Endothelial cell of umbilical vein (primary cell): ENCODE data around the gene NEMF.

ENCODE experiments used
- GATA2 ChIP-seq: IDR thresholded peaks from 2 replicates; pipeline ENCODE4 v1.7.0; 2011; ENCODE audit warnings: low read depth, mild to moderate bottlenecking, moderate library complexity, mixed read lengths, low read length; ENCODE audit not compliant: insufficient read length, insufficient read depth
- JUN ChIP-seq: IDR thresholded peaks from 2 replicates; pipeline ENCODE4 v1.6.1; 2011; ENCODE audit warnings: borderline replicate concordance, low read depth; ENCODE audit not compliant: insufficient read length, insufficient read depth
- POLR2AphosphoS5 ChIP-seq: IDR thresholded peaks from 2 replicates; pipeline ENCODE4 v1.6.1; 2012; ENCODE audit warnings: low read depth, mild to moderate bottlenecking, control low read depth, low read length, moderate library complexity; ENCODE audit not compliant: insufficient read depth
- TF ChIP-seq, protein P1 (sequence below), 2 donors: IDR thresholded peaks; 1 replicate in 1 of 2; 2 replicates in 1 of 2; pipeline ENCODE4 v1.5.1; 2011; ENCODE audit warnings: low read length in 2 of 2, mild to moderate bottlenecking in 2 of 2, moderate library complexity in 2 of 2, control low read depth in 1 of 2, inconsistent platforms in 1 of 2, low read depth in 1 of 2; ENCODE audit not compliant: insufficient read depth in 1 of 2; ENCODE audit errors: extremely low read depth in 1 of 2

DNA sequence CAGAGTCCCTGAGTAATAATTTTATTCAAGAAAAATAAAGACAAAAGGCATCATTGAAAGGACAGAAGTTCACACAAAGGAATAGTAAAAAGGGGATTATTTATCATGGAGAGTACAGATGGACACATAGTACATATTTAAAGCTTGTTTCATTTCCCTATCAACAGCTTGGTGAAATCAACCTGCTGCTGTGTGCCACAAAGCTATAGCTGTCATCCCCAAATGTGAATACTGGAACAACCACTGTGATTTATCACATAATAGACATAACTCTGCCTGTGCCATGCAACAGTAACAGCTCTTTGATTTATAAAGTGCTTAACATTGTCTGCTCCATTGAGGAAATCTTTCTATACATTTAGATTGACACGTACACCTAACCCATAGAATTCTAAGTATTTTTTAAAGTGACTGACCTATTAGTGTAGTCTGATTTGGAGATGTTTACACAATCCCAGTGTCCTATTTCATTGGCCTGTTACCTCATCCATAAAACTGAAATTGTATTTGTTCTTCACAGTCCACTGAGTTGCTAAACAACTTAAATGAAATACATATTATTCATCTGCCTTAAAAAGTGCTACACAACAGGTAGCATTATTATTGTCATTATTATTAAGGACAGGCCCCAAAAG lies 3.3 kb downstream of the NEMF start:
- TF ChIP-seq, protein P1, sequence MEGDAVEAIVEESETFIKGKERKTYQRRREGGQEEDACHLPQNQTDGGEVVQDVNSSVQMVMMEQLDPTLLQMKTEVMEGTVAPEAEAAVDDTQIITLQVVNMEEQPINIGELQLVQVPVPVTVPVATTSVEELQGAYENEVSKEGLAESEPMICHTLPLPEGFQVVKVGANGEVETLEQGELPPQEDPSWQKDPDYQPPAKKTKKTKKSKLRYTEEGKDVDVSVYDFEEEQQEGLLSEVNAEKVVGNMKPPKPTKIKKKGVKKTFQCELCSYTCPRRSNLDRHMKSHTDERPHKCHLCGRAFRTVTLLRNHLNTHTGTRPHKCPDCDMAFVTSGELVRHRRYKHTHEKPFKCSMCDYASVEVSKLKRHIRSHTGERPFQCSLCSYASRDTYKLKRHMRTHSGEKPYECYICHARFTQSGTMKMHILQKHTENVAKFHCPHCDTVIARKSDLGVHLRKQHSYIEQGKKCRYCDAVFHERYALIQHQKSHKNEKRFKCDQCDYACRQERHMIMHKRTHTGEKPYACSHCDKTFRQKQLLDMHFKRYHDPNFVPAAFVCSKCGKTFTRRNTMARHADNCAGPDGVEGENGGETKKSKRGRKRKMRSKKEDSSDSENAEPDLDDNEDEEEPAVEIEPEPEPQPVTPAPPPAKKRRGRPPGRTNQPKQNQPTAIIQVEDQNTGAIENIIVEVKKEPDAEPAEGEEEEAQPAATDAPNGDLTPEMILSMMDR (IDR thresholded peaks at IDR 0.05; ENCODE audit: extremely low read depth in 1 of 2, insufficient read depth in 1 of 2, low read depth in 1 of 2, low read length in 2 of 2) = no peak
- TF ChIP-seq POLR2AphosphoS5 = no peak
- no peak for TF ChIP-seq JUN
- no peak for TF ChIP-seq GATA2
